COLO668 (cell line): ENCODE measurements around the gene EXOSC3.
A peak's percentile ranks its signal among the peaks of the same experiment; 100 is the strongest.
"Not testable (repeated sequence)": the region's sequence is repeated elsewhere in the genome, so short reads cannot be mapped to it uniquely, and the experiment has no call there.

Experiments
- DNase-seq: peaks from one replicate; lab custom pipeline; 2025; ENCODE audit not compliant: unreplicated experiment; lab: John Stamatoyannopoulos, UW

EXOSC3 gene

GRCh38 chr9:37784616-37785483 lies at the start of gene EXOSC3:
Gene EXOSC3 (minus strand): TSS chr9:37785064. CDS start chr9:37785044, 20 bp downstream.
- peak; percentile 93 for DNase-seq

GRCh38 chr9:37827483-37828165 lies 42.8 kb upstream of the EXOSC3 start:
- DNase-seq = no peak

GRCh38 chr9:37825174-37825573 lies 40.3 kb upstream of the EXOSC3 start:
- DNase-seq = not testable (repeated sequence)

- no peak for DNase-seq
These were observed 35.3 kb upstream of the EXOSC3 start for GRCh38 chr9:37820142-37820541.

GRCh38 chr9:37818849-37819248 lies 34.0 kb upstream of the EXOSC3 start:
- no peak for DNase-seq

GRCh38 chr9:37812773-37813379 lies 28.0 kb upstream of the EXOSC3 start:
- no peak for DNase-seq

- no peak for DNase-seq
These were observed 27.1 kb upstream of the EXOSC3 start for GRCh38 chr9:37811906-37812476.

GRCh38 chr9:37809676-37810075 lies 24.8 kb upstream of the EXOSC3 start:
- DNase-seq = not testable (repeated sequence)

- DNase-seq = no peak
These were observed 21.4 kb upstream of the EXOSC3 start for GRCh38 chr9:37806271-37806670.

- DNase-seq = no peak
These were observed 17.3 kb upstream of the EXOSC3 start for GRCh38 chr9:37801959-37802711.

- DNase-seq = peak; percentile 63
These were observed 16.5 kb upstream of the EXOSC3 start for GRCh38 chr9:37801287-37801850.

GRCh38 chr9:37800631-37801286 lies 15.9 kb upstream of the EXOSC3 start, which contains the start of gene DCAF10:
Gene DCAF10 (plus strand): TSS chr9:37800797. CDS start chr9:37800867, 70 bp downstream.
- peak; percentile 91 for DNase-seq

- DNase-seq = no peak
These were observed 13.8 kb upstream of the EXOSC3 start for GRCh38 chr9:37798677-37799076.

GRCh38 chr9:37796232-37796631 lies 11.4 kb upstream of the EXOSC3 start:
- no peak for DNase-seq

GRCh38 chr9:37792122-37792521 lies 7.3 kb upstream of the EXOSC3 start:
- DNase-seq = no peak

- DNase-seq = no peak
These were observed 5.2 kb upstream of the EXOSC3 start for GRCh38 chr9:37790096-37790495.

GRCh38 chr9:37788332-37788731 lies 3.5 kb upstream of the EXOSC3 start:
- DNase-seq = no peak

GRCh38 chr9:37787059-37787458 lies 2.2 kb upstream of the EXOSC3 start:
- DNase-seq = no peak

GRCh38 chr9:37784291-37784615 lies 611 bp downstream of the EXOSC3 start:
- DNase-seq = no peak

GRCh38 chr9:37778534-37778933 lies 6.3 kb downstream of the EXOSC3 start:
- DNase-seq = no peak
